GM10266 (cell line): ENCODE measurements around the gene KCNS1.

Source experiments
- DNase-seq: peaks from one replicate; pipeline ENCODE4 v3.0.0; 2012; ENCODE audit errors: extremely low spot score
- CTCF ChIP-seq: IDR thresholded peaks from 2 replicates; pipeline ENCODE4 v1.5.1; 2012; ENCODE audit warnings: mild to moderate bottlenecking, low read depth; ENCODE audit not compliant: control insufficient read depth, insufficient read depth; ENCODE audit errors: missing control alignments

Gene KCNS1

GRCh38 chr20:45114465-45115385 lies 13.8 kb upstream of the KCNS1 start, which contains the start of gene WFDC5:
WFDC5 (minus strand) TSS chr20:45115174; CDS start chr20:45115083, 91 bp downstream.
- TF ChIP-seq CTCF, result no peak
- no peak for DNase-seq

DNA sequence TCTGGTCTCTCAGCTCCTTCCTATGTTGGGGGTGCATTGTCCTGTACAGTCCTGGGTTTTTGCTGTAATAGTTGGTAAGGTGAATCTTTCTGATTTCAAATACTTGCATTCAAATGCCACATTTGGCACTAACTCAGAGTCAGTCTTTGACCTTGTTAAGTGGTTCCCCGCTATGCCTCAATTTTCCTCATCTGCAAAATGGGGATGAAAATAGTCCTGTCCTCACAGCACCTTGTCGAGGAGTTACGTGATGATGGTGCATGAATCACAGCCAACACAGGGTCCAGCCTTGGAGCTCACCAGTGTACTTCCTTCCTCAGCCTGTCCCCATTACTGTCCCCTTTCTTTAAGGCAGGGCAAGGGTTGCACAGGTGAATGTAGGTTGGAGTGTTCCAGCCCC lies 12.9 kb upstream of the KCNS1 start:
- no peak for DNase-seq
- no peak for TF ChIP-seq CTCF

DNA sequence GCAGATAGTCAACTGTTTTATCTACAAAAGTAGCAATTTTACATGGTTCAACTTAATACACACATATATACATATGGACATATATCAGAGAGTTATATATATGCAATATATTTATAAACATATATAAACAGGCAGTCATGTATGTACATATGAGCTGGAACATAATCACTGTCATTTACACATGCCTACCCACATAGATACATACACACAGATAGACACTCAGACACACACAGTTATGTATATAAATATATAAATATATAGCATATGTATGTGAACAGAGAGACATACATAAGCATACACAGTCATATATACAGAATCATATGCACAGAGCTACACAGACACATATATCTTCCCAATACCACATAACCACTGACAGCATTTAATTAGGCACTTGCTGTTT lies 11.8 kb upstream of the KCNS1 start:
- no peak for DNase-seq
- no peak for TF ChIP-seq CTCF

DNA sequence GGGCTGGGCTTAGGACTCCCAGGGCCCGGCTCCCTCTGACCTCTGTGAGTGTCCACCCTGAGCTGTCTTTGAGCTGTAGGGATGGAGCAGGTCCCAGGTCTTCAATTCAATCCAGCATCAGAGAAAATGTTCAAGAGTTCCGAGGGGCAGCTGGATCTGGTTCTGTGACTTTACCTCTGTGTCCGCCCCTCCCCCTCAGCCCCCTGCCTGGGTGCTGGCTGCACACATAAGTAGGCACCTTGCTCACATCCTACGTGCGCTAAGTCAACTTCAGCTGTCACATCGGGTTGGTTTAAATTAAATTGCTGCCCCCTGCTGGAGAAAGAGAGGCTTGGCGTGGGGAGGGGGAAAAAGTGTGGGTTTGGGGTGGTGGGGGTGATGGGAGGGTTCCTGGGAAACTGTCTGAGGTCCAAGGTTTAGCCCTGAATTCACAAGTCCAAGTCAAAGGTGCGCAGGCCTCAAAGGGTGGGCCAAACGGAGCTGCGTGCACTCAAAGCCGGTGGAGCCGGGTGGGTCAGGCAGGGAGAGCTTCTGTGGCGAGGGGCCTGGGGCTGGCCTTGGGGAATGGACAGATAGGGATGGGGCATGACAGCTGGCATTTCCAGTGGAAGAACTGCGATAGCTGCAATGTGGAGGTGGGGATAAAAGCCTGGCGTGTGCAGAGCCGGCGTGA lies 11.0 kb upstream of the KCNS1 start:
- peak; percentile 41 for DNase-seq
- peak; percentile 55 for TF ChIP-seq CTCF

DNA sequence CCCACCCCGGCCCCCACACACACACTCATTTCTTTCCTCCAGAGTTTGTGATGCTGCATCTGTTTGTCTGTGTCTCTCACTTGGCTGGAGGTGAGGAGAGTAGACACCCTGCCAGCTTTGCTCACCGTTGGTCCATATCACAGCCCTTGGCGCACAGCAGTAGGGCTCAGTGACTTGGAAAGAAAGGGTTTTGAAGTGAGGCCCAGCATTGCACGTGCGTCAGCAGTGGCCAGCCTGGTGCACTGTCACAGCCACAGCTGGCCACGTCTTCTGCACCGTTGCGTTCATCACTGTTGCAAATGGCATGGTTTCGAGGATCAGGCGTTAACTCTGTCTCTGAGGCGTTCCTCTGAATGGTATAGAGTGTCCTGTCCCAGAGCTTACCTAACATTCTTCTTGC lies 10.4 kb upstream of the KCNS1 start:
- TF ChIP-seq CTCF, result no peak

GRCh38 chr20:45110301-45110700 lies 9.4 kb upstream of the KCNS1 start:
- no peak for TF ChIP-seq CTCF
- DNase-seq, result peak; percentile 2

More for the DNA sequence above, 10.4 kb upstream of the KCNS1 start:
- no peak for DNase-seq

DNA sequence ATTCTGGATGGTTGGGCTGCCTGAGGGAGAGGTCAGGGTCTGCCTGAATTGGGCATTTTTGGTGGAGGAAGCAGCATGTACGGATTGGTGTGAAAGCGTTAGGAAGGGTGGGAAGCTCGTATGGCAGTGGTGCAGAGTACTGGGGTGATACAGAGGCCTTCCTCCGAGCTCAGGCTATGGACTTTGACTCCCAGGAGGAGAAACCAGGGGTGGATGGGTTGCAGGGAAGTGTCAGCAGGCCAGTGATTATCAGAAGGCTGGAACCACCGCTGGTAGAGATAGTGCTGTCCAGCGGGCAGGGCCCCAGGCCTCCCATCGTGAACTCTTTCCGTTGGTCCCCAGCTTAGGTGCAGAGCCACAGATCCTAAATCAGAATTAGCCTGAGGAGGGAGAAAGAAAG lies 8.7 kb upstream of the KCNS1 start:
- TF ChIP-seq CTCF, result no peak
- peak; percentile 4 for DNase-seq
